ENCODE results near the gene CDH15. TPM values are rescaled to one million over a fixed set of nuclear protein-coding genes. Genes with fewer than 3 reads are reported as not detected.
A peak's percentile ranks its signal among the peaks of the same experiment; 100 is the strongest.

Gene CDH15
- total and polyA plus RNA-seq, 9 of the 15 experiments (the other 6 are each of a cell fraction or from before 2014, with no cell fraction given): 0.07 to 0.18 TPM; not detected in 7

DNA sequence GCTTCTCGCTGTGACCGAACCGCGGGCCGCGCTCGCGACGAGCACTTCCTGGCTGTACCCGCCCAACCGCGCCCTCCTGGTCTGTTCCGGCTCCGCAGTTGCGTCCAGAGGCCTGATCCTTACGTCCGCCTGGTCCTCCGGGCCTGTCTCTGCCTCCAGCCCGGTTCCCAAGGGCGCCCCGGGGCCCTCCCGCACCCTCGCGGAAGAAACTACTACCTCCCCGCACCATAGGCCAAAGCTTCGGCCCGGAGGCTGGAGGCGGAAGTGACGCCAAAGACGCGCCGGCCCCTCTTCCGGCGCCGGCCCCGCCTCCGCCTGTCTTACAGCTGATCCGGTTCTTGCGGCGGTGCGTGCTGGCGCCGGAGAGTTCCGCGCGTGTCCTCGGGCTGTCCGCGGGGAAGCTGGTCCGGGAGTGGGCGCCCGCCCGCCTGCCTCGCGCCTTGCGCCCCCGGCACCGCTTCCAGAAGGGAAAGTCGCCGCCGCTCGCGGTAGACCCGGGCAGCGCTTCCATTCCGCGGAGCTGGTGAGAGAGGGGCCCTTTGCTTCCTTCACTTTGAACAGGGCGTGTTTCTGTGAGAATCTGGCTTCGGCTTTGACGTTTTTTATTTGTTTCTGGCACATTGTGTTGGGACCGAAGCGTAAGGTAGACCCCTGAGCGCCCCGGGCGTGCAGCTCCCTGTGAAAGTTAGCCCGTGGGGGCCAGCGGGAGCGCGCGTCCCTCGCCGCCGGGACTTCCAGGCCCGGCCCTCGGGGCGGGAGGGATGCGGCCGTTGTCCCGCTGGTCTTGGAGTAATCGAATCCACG, 46.0 kb downstream of the CDH15 start, which contains the start of gene ZNF778 (continued):
- TF ChIP-seq, protein P1, sequence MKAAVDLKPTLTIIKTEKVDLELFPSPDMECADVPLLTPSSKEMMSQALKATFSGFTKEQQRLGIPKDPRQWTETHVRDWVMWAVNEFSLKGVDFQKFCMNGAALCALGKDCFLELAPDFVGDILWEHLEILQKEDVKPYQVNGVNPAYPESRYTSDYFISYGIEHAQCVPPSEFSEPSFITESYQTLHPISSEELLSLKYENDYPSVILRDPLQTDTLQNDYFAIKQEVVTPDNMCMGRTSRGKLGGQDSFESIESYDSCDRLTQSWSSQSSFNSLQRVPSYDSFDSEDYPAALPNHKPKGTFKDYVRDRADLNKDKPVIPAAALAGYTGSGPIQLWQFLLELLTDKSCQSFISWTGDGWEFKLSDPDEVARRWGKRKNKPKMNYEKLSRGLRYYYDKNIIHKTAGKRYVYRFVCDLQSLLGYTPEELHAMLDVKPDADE (conservative IDR thresholded peaks at IDR 0.05; ENCODE audit: control insufficient read depth, low read depth, low read length): peak; percentile 91
- TF ChIP-seq C11orf30 (IDR thresholded peaks at IDR 0.05; ENCODE audit: low read depth): peak; percentile 97
- peak; percentile 97 for TF ChIP-seq CREM (IDR thresholded peaks at IDR 0.05; ENCODE audit: low read depth)
- TF ChIP-seq, protein P2, sequence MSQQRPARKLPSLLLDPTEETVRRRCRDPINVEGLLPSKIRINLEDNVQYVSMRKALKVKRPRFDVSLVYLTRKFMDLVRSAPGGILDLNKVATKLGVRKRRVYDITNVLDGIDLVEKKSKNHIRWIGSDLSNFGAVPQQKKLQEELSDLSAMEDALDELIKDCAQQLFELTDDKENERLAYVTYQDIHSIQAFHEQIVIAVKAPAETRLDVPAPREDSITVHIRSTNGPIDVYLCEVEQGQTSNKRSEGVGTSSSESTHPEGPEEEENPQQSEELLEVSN (IDR thresholded peaks at IDR 0.05; ENCODE audit: borderline replicate concordance in 1 of 2, extremely low read depth in 1 of 2, insufficient read depth in 1 of 2, insufficient read length in 1 of 2, low read depth in 1 of 2, low read length in 1 of 2, poor library complexity in 1 of 2, severe bottlenecking in 1 of 2): peak in 1 of 2 experiments; percentile 64
- TF ChIP-seq, protein P3, sequence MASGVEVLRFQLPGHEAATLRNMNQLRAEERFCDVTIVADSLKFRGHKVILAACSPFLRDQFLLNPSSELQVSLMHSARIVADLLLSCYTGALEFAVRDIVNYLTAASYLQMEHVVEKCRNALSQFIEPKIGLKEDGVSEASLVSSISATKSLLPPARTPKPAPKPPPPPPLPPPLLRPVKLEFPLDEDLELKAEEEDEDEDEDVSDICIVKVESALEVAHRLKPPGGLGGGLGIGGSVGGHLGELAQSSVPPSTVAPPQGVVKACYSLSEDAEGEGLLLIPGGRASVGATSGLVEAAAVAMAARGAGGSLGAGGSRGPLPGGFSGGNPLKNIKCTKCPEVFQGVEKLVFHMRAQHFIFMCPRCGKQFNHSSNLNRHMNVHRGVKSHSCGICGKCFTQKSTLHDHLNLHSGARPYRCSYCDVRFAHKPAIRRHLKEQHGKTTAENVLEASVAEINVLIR (CRISPR knock-in tag; IDR thresholded peaks at IDR 0.05): peak; percentile 89
- 0 out of 2 replicates have a peak, but pooled peaks have one; percentile 50 for TF ChIP-seq ZNF583 (CRISPR knock-in tag; IDR thresholded peaks at IDR 0.05)
- peak; percentile 60 for TF ChIP-seq ATF1 (CRISPR knock-in tag; IDR thresholded peaks at IDR 0.05)
- TF ChIP-seq ATF1 (tag; IDR thresholded peaks at IDR 0.05): peak; percentile 96
- no peak for TF ChIP-seq NR4A1 (CRISPR knock-in tag; IDR thresholded peaks at IDR 0.05)
- TF ChIP-seq NR4A1 (tag; IDR thresholded peaks at IDR 0.05): no peak
- TF ChIP-seq PHTF2 (CRISPR knock-in tag; IDR thresholded peaks at IDR 0.05): no peak
- TF ChIP-seq CHD1 (IDR thresholded peaks at IDR 0.05; ENCODE audit: low read length): peak; percentile 33
- TF ChIP-seq ZFX (CRISPR knock-in tag; IDR thresholded peaks at IDR 0.05): peak; percentile 99
- TF ChIP-seq ESRRA (IDR thresholded peaks at IDR 0.05; ENCODE audit: borderline replicate concordance, low read depth): peak; percentile 67
- TF ChIP-seq SP1 (CRISPR knock-in tag; IDR thresholded peaks at IDR 0.05): peak; percentile 71
- TF ChIP-seq POU5F1 (IDR thresholded peaks at IDR 0.05; ENCODE audit: borderline replicate concordance, low read depth, low read length, partially characterized antibody): no peak
- no peak for TF ChIP-seq ZNF146 (CRISPR knock-in tag; IDR thresholded peaks at IDR 0.05; ENCODE audit: unreplicated experiment)
- peak; percentile 93 for TF ChIP-seq RBBP5 (IDR thresholded peaks at IDR 0.05; ENCODE audit: borderline replicate concordance, insufficient read depth, low read length, poor library complexity, severe bottlenecking)
- no peak for TF ChIP-seq CHD4 (IDR thresholded peaks at IDR 0.05; ENCODE audit: insufficient read depth, insufficient replicate concordance, low read depth, low read length, poor library complexity, severe bottlenecking)
- TF ChIP-seq, protein P4, sequence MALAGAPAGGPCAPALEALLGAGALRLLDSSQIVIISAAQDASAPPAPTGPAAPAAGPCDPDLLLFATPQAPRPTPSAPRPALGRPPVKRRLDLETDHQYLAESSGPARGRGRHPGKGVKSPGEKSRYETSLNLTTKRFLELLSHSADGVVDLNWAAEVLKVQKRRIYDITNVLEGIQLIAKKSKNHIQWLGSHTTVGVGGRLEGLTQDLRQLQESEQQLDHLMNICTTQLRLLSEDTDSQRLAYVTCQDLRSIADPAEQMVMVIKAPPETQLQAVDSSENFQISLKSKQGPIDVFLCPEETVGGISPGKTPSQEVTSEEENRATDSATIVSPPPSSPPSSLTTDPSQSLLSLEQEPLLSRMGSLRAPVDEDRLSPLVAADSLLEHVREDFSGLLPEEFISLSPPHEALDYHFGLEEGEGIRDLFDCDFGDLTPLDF (CRISPR knock-in tag; IDR thresholded peaks at IDR 0.05): peak; percentile 50; the same call in 1 of the 2 replicates
- TF ChIP-seq MAZ (CRISPR knock-in tag; conservative IDR thresholded peaks at IDR 0.05 in 1 of 2, IDR thresholded peaks at IDR 0.05 in 1 of 2): peak; percentile 73 to 76; a peak in 2 of 4 replicates
- TF ChIP-seq TBP (optimal IDR thresholded peaks at IDR 0.05; ENCODE audit: low read depth, low read length): peak; percentile 82
- TF ChIP-seq KLF6 (CRISPR knock-in tag; IDR thresholded peaks at IDR 0.05; ENCODE audit: borderline replicate concordance): 0 out of 2 replicates have a peak, but pooled peaks have one; percentile 37

All from K562 (cell line).